ENCODE results near the gene PPM1J. TPM values are rescaled to one million over a fixed set of nuclear protein-coding genes. Genes with fewer than 3 reads are reported as not detected.

Gene PPM1J
- total and polyA plus RNA-seq, 2 of the 13 experiments (the other 11 are each of a cell fraction or from before 2014, with no cell fraction given): 0.07 to 0.22 TPM

GRCh38 chr1:112700290-112701226 lies 14.6 kb downstream of the PPM1J start (continued):
- TF ChIP-seq, protein P1, sequence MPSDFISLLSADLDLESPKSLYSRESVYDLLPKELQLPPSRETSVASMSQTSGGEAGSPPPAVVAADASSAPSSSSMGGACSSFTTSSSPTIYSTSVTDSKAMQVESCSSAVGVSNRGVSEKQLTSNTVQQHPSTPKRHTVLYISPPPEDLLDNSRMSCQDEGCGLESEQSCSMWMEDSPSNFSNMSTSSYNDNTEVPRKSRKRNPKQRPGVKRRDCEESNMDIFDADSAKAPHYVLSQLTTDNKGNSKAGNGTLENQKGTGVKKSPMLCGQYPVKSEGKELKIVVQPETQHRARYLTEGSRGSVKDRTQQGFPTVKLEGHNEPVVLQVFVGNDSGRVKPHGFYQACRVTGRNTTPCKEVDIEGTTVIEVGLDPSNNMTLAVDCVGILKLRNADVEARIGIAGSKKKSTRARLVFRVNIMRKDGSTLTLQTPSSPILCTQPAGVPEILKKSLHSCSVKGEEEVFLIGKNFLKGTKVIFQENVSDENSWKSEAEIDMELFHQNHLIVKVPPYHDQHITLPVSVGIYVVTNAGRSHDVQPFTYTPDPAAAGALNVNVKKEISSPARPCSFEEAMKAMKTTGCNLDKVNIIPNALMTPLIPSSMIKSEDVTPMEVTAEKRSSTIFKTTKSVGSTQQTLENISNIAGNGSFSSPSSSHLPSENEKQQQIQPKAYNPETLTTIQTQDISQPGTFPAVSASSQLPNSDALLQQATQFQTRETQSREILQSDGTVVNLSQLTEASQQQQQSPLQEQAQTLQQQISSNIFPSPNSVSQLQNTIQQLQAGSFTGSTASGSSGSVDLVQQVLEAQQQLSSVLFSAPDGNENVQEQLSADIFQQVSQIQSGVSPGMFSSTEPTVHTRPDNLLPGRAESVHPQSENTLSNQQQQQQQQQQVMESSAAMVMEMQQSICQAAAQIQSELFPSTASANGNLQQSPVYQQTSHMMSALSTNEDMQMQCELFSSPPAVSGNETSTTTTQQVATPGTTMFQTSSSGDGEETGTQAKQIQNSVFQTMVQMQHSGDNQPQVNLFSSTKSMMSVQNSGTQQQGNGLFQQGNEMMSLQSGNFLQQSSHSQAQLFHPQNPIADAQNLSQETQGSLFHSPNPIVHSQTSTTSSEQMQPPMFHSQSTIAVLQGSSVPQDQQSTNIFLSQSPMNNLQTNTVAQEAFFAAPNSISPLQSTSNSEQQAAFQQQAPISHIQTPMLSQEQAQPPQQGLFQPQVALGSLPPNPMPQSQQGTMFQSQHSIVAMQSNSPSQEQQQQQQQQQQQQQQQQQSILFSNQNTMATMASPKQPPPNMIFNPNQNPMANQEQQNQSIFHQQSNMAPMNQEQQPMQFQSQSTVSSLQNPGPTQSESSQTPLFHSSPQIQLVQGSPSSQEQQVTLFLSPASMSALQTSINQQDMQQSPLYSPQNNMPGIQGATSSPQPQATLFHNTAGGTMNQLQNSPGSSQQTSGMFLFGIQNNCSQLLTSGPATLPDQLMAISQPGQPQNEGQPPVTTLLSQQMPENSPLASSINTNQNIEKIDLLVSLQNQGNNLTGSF (CRISPR knock-in tag; IDR thresholded peaks at IDR 0.05): no peak
- no peak; the same call in 1 of the 2 replicates for TF ChIP-seq SKIL (CRISPR knock-in tag; IDR thresholded peaks at IDR 0.05; ENCODE audit: borderline replicate concordance)
- TF ChIP-seq, protein P2, sequence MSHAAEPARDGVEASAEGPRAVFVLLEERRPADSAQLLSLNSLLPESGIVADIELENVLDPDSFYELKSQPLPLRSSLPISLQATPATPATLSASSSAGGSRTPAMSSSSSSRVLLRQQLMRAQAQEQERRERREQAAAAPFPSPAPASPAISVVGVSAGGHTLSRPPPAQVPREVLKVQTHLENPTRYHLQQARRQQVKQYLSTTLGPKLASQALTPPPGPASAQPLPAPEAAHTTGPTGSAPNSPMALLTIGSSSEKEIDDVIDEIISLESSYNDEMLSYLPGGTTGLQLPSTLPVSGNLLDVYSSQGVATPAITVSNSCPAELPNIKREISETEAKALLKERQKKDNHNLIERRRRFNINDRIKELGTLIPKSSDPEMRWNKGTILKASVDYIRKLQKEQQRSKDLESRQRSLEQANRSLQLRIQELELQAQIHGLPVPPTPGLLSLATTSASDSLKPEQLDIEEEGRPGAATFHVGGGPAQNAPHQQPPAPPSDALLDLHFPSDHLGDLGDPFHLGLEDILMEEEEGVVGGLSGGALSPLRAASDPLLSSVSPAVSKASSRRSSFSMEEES (CRISPR knock-in tag; IDR thresholded peaks at IDR 0.05): 0 out of 2 replicates have a peak, but pooled peaks have one; percentile 14
- no peak for TF ChIP-seq SRSF9 (IDR thresholded peaks at IDR 0.05; ENCODE audit: borderline replicate concordance, insufficient read depth, low read depth, low read length, poor library complexity, severe bottlenecking)
- no peak; the same call in 1 of the 2 replicates for TF ChIP-seq ZNF160 (CRISPR knock-in tag; IDR thresholded peaks at IDR 0.05)
- TF ChIP-seq ZNF710 (CRISPR knock-in tag; IDR thresholded peaks at IDR 0.05; ENCODE audit: borderline replicate concordance): no peak
- no peak for TF ChIP-seq EZH2 (conservative IDR thresholded peaks at IDR 0.05; ENCODE audit: low read depth, low read length)
- no peak for TF ChIP-seq KMT2B (CRISPR knock-in tag; IDR thresholded peaks at IDR 0.05)
- TF ChIP-seq ZNF335 (CRISPR knock-in tag; IDR thresholded peaks at IDR 0.05): 0 out of 2 replicates have a peak, but pooled peaks have one; percentile 17
- no peak for TF ChIP-seq HNRNPLL (IDR thresholded peaks at IDR 0.05; ENCODE audit: low read depth, low read length, poor library complexity, severe bottlenecking)
- TF ChIP-seq NCOA1 (CRISPR knock-in tag; IDR thresholded peaks at IDR 0.05): no peak
- no peak for TF ChIP-seq SIX4 (CRISPR knock-in tag; IDR thresholded peaks at IDR 0.05)
- TF ChIP-seq ZNF768 (CRISPR knock-in tag; IDR thresholded peaks at IDR 0.05): no peak
- no peak for TF ChIP-seq REL (CRISPR knock-in tag; conservative IDR thresholded peaks at IDR 0.05)
- TF ChIP-seq NR2F1 (CRISPR knock-in tag; IDR thresholded peaks at IDR 0.05): peak in 1 of 2 experiments; percentile 34; a peak in 1 of 4 replicates
- TF ChIP-seq POGZ (CRISPR knock-in tag; IDR thresholded peaks at IDR 0.05): no peak; the same call in 1 of the 2 replicates

All from HepG2 (cell line).